GM19468 (cell line): ENCODE measurements around the gene BAIAP3.

Source experiments
- ATAC-seq: cut with Tn5 transposase; IDR thresholded peaks from one replicate; pipeline ENCODE4 v1.9.1; 2021; ENCODE audit warnings: mild to moderate bottlenecking, moderate library complexity, moderate number of reproducible peaks; ENCODE audit not compliant: unreplicated experiment; ENCODE audit errors: extremely low read depth

Gene BAIAP3

GRCh38 chr16:1299012-1299867 lies 34.2 kb upstream of the BAIAP3 start:
- ATAC-seq: no peak

GRCh38 chr16:1299868-1300203 lies 33.6 kb upstream of the BAIAP3 start:
- no peak for ATAC-seq

- ATAC-seq: no peak
Observed at GRCh38 chr16:1300664-1301476, 32.6 kb upstream of the BAIAP3 start.

- ATAC-seq: no peak
Observed at GRCh38 chr16:1301562-1301961, 31.9 kb upstream of the BAIAP3 start.

GRCh38 chr16:1305823-1306222 lies 27.6 kb upstream of the BAIAP3 start:
- no peak for ATAC-seq

- no peak for ATAC-seq
Observed at GRCh38 chr16:1306334-1306733, 27.1 kb upstream of the BAIAP3 start.

- no peak for ATAC-seq
Observed at GRCh38 chr16:1308036-1308976, 25.1 kb upstream of the BAIAP3 start.

- ATAC-seq: peak; percentile 41
Observed at GRCh38 chr16:1308977-1309885, 24.2 kb upstream of the BAIAP3 start, which contains the start of gene UBE2I. Gene UBE2I, plus strand, starts transcription at chr16:1309636. Its CDS starts 4,395 bp downstream, at chr16:1314031.

- no peak for ATAC-seq
Observed at GRCh38 chr16:1309888-1310831, 23.3 kb upstream of the BAIAP3 start.

GRCh38 chr16:1310832-1311200 lies 22.6 kb upstream of the BAIAP3 start:
- no peak for ATAC-seq

- no peak for ATAC-seq
Observed at GRCh38 chr16:1311212-1311737, 22.2 kb upstream of the BAIAP3 start.

- no peak for ATAC-seq
Observed at GRCh38 chr16:1311738-1312466, 21.5 kb upstream of the BAIAP3 start.

- ATAC-seq: no peak
Observed at GRCh38 chr16:1312467-1312816, 21.0 kb upstream of the BAIAP3 start.

GRCh38 chr16:1312903-1313302 lies 20.5 kb upstream of the BAIAP3 start:
- no peak for ATAC-seq

- no peak for ATAC-seq
Observed at GRCh38 chr16:1313721-1314369, 19.6 kb upstream of the BAIAP3 start.

- no peak for ATAC-seq
Observed at GRCh38 chr16:1314399-1315068, 18.9 kb upstream of the BAIAP3 start.
